B cell (primary cell): Measurements from ENCODE around the gene TEAD1. TPM values are rescaled to one million over a fixed set of nuclear protein-coding genes. Genes with fewer than 3 reads are reported as not detected.

Experiments
- ATAC-seq: fragments of 200-7000 bp; cut with Tn5 transposase; one replicate; pipeline ENCODE4 v1.10.0; 2021; ENCODE audit warnings: low read depth, mild to moderate bottlenecking, moderate number of reproducible peaks, moderate library complexity
- CTCF ChIA-PET: fragments of 350-600 bp; sonication (Branson Sonifier 250); formaldehyde crosslinking; loops from one replicate; lab custom pipeline; 2021; ENCODE audit warnings: antibody characterized with exemption, inconsistent platforms; lab: Charles Lee
- POLR2A ChIA-PET: fragments of 350-600 bp; sonication (Branson Sonifier 250); formaldehyde crosslinking; loops from one replicate; lab custom pipeline; 2021; ENCODE audit warnings: antibody characterized with exemption; lab: Charles Lee
- DNase-seq: peaks from one replicate; pipeline ENCODE4 v3.0.0; 2013
- H2AFZ ChIP-seq: 2 replicates; pipeline ENCODE4 v1.6.1; 2012; ENCODE audit warnings: mild to moderate bottlenecking, low read depth, low read length; ENCODE audit not compliant: insufficient read depth, poor library complexity, severe bottlenecking
- H3K27ac ChIP-seq, 2 donors: 1 replicate in 1 of 2; 2 replicates in 1 of 2; pipeline ENCODE4 v1.5.1; 2012 to 2013; ENCODE audit warnings: low read length in 2 of 2, mild to moderate bottlenecking in 2 of 2, moderate library complexity in 1 of 2
- H3K27me3 ChIP-seq, 4 experiments: fragments of 200-600 bp in 1 of 4; sonication (generic) in 1 of 4; replicated peaks in 1 of 4; 1 replicate in 2 of 4; 2 replicates in 2 of 4; pipeline versions ENCODE4 v1.6.1 to v1.7.0; 2013 to 2016; ENCODE audit warnings: low read length in 3 of 4, mild to moderate bottlenecking in 2 of 4, mixed read lengths in 1 of 4, moderate library complexity in 1 of 4; ENCODE audit not compliant: insufficient read depth in 4 of 4, control insufficient read depth in 3 of 4; ENCODE audit errors: control extremely low read depth in 1 of 4
- H3K36me3 ChIP-seq, 2 experiments: replicated peaks in 1 of 2; 1 replicate in 1 of 2; 2 replicates in 1 of 2; pipeline versions ENCODE4 v1.6.1 to v1.7.1; 2013; ENCODE audit warnings: low read length in 1 of 2; ENCODE audit not compliant: insufficient read depth in 2 of 2, control insufficient read depth in 1 of 2; ENCODE audit errors: control extremely low read depth in 1 of 2, extremely low read depth in 1 of 2
- H3K4me1 ChIP-seq, 2 donors: fragments of 200-600 bp in 1 of 2; sonication (generic) in 1 of 2; 1 replicate in 1 of 2; 2 replicates in 1 of 2; pipeline versions ENCODE4 v1.5.1 to v1.6.1; 2013 to 2017; ENCODE audit warnings: low read length in 2 of 2; ENCODE audit not compliant: control insufficient read depth in 2 of 2, insufficient read depth in 2 of 2
- H3K4me2 ChIP-seq: replicated peaks from 2 replicates; pipeline ENCODE3; 2012; ENCODE audit warnings: mild to moderate bottlenecking, low read depth, low read length; ENCODE audit not compliant: poor library complexity, severe bottlenecking
- H3K4me3 ChIP-seq, 5 experiments: fragments of 200-600 bp in 1 of 5; sonication (generic) in 1 of 5; 1 replicate in 3 of 5; 2 replicates in 2 of 5; pipeline versions ENCODE4 v1.5.1 to v1.7.0; 2011 to 2016; ENCODE audit warnings: low read length in 4 of 5, mild to moderate bottlenecking in 4 of 5, low read depth in 2 of 5, control low read depth in 1 of 5, moderate library complexity in 1 of 5; ENCODE audit not compliant: insufficient read depth in 1 of 5; ENCODE audit errors: control extremely low read depth in 1 of 5, extremely low read depth in 1 of 5
- H3K79me2 ChIP-seq: fragments of 200-600 bp; sonication (generic); one replicate; pipeline ENCODE4 v1.6.0; 2016; ENCODE audit warnings: low read length; ENCODE audit not compliant: control insufficient read depth, insufficient read depth
- H3K9ac ChIP-seq: fragments of 200-600 bp; sonication (generic); 2 replicates; pipeline ENCODE4 v1.6.1; 2017; ENCODE audit warnings: mild to moderate bottlenecking, low read length, moderate library complexity
- H3K9me3 ChIP-seq, 3 donors: one replicate each; pipeline versions ENCODE4 v1.6.1 to v1.7.1; 2013; ENCODE audit warnings: low read length in 2 of 3; ENCODE audit not compliant: control insufficient read depth in 2 of 3, insufficient read depth in 1 of 3; ENCODE audit errors: control extremely low read depth in 1 of 3
- H4K20me1 ChIP-seq: 2 replicates; pipeline ENCODE4 v1.6.0; 2012; ENCODE audit warnings: mild to moderate bottlenecking, low read length; ENCODE audit not compliant: insufficient read depth, control insufficient read depth, poor library complexity, severe bottlenecking
- H3K27ac Mint-ChIP-seq: one replicate; pipeline ENCODE4 v1.8.0; 2021; ENCODE audit warnings: mixed read lengths
- H3K27me3 Mint-ChIP-seq: one replicate; pipeline ENCODE4 v1.8.0; 2021; ENCODE audit warnings: mixed read lengths
- H3K4me1 Mint-ChIP-seq: one replicate; pipeline ENCODE4 v1.8.0; 2021; ENCODE audit warnings: mixed read lengths
- H3K4me3 Mint-ChIP-seq: one replicate; pipeline ENCODE4 v1.8.0; 2021; ENCODE audit warnings: mixed read lengths
- H3K9me3 Mint-ChIP-seq: one replicate; pipeline ENCODE4 v1.8.0; 2022; ENCODE audit warnings: mixed read lengths; ENCODE audit not compliant: insufficient read depth
- CTCF ChIP-seq: fragments of 200-600 bp; IDR thresholded peaks from one replicate; pipeline ENCODE4 v1.8.0; 2022; ENCODE audit warnings: antibody characterized with exemption, mild to moderate bottlenecking
- EZH2 ChIP-seq: IDR thresholded peaks from 2 replicates; pipeline ENCODE4 v1.6.1; 2012; ENCODE audit warnings: borderline replicate concordance, low read depth, mild to moderate bottlenecking, moderate library complexity, low read length; ENCODE audit not compliant: insufficient read depth, poor library complexity, severe bottlenecking
- WGBS: methylation state at CpG from one replicate; pipeline ENCODE4 v1.1.5; 2013; ENCODE audit warnings: missing lambda C conversion rate; ENCODE audit not compliant: insufficient coverage; 5-methylcytosine and 5-hydroxymethylcytosine counted together
- intact Hi-C: fragments of 100-400 bp; cut with micrococcal nuclease; formaldehyde crosslinking; loops from one replicate; pipeline ENCODE4 v1.10.0; 2022
- polyA plus RNA-seq: library from polyadenylated mRNA; depleted of rRNA; stranded (reverse); fragments of >200 nt; gene quantifications from 2 replicates; pipeline ENCODE4 v1.2.3, GENCODE V29; 2012
- total RNA-seq, 2 donors: library from RNA; stranded (reverse); fragments of 120-200 nt in 1 of 2; gene quantifications; 1 replicate in 1 of 2; 2 replicates in 1 of 2; pipeline versions ENCODE4 v1.2.3 to v1.2.4, GENCODE V29; 2013 to 2022

The TEAD1 gene
- total and polyA plus RNA-seq, 2 donors (not counting 1 experiment from before 2014, with no cell fraction given), result 0.30 TPM; not detected in 1

DNA sequence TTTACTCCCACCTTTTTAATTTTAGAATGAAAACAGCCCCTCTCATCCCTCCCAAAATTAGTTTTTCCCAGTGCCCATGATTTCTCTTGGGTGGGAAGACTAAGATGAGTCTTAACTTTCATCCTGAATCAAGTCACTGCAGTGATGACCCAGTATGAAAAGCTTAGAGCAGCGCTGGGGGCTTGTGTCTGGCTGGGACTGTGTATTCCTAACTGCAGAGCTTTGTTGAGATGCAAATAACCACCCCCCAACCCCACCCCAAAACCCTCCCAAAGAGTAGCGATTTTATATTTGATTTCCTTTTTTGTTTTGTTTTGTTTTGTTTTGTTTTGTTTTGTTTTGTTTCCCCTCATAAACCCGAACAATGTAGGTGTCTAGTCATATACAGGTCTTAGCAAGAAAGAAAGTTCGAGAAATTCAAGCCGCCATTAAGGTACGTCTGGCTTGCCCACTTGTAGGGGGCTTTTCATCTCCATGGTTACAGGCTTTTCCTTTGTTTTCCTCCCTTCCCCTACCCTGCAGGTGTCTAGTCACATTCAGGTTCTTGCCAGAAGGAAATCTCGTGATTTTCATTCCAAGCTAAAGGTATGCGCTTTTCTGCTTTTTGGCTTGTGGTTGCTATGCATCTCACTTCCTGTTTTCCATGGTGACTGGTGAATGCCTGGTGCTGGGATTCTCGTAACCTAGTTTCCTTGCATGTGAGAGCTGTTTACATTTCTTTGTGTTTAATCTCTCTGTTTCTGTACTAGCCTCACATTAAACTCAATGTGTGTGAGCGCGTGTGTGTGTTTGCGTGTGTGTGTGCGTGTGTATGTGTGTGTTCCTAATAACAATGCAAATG is 190.3 kb downstream of the TEAD1 start:
- POLR2A ChIA-PET, result no interaction called here
- TF ChIP-seq CTCF, result no peak
- no peak for TF ChIP-seq EZH2
- H3K79me2 ChIP-seq, result no peaks in the 10 kb centered on the region
- no peaks in the 10 kb centered on the region for H3K36me3 ChIP-seq
- H3K9me3 ChIP-seq, result no peaks in the 10 kb centered on the region
- Mint-ChIP-seq H3K4me1 (no peaks in the 10 kb centered on the region), H3K27ac (no peak overlapping the region), H3K4me3 (no peak overlapping the region), H3K27me3 (peaks cover 36% of the 10 kb centered on the region), H3K9me3 (no peaks in the 10 kb centered on the region)
- H3K4me1 ChIP-seq, result peaks cover 0 to 4% of the 10 kb centered on the region in 2 donors
- CTCF ChIA-PET, result no interaction called here
- H4K20me1 ChIP-seq, result no peaks in the 10 kb centered on the region
- H3K9ac ChIP-seq, result no peak overlapping the region
- no peak overlapping the region for H2AFZ ChIP-seq
- ATAC-seq (no peak), DNase-seq (no peak)
- WGBS, result 4% methylated on average over 3 of the region's 13 CpGs
- no peak overlapping the region for H3K4me2 ChIP-seq
- H3K27ac ChIP-seq, result no peak overlapping the region
- H3K27me3 ChIP-seq, result peaks cover 0 to 16% (median 4%) of the 10 kb centered on the region in 4 experiments
- no peak overlapping the region for H3K4me3 ChIP-seq
- intact Hi-C loops, result no loop called here

- Histone ChIP-seq H3K79me2 (no peaks in the 10 kb centered on the region), H3K27me3 (peaks cover 0 to 12% (median 4%) of the 10 kb centered on the region in 4 experiments), H3K4me2 (no peak overlapping the region), H3K4me3 (no peak overlapping the region), H3K9me3 (no peaks in the 10 kb centered on the region), H3K27ac (no peak overlapping the region), H3K4me1 (peaks cover 0 to 4% of the 10 kb centered on the region in 2 donors), H4K20me1 (no peaks in the 10 kb centered on the region), H3K9ac (no peak overlapping the region), H3K36me3 (no peaks in the 10 kb centered on the region), H2AFZ (no peak overlapping the region)
- no peak for TF ChIP-seq EZH2
- TF ChIP-seq CTCF, result no peak
- Mint-ChIP-seq H3K27me3 (peaks cover 37% of the 10 kb centered on the region), H3K4me1 (no peaks in the 10 kb centered on the region), H3K4me3 (no peak overlapping the region), H3K27ac (no peak overlapping the region), H3K9me3 (no peaks in the 10 kb centered on the region)
- intact Hi-C loops, result no loop called here
- no peak for DNase-seq
- ATAC-seq, result no peak
- ChIA-PET CTCF (no interaction called here), POLR2A (no interaction called here)
- 56% methylated on average over 5 of the region's 6 CpGs for WGBS
These were observed 191.8 kb downstream of the TEAD1 start for GRCh38 chr11:12865863-12866595.
